ENCODE results near the gene EMILIN3.

The EMILIN3 gene

GRCh38 chr20:41392295-41392694 lies 25.7 kb upstream of the EMILIN3 start:
- no peak for DNase-seq (ENCODE audit: low read depth in 2 of 2)

GRCh38 chr20:41391587-41392001 lies 25.0 kb upstream of the EMILIN3 start:
- no peak for DNase-seq (ENCODE audit: low read depth in 2 of 2)

- no peak for DNase-seq (ENCODE audit: low read depth in 2 of 2)
Measured at GRCh38 chr20:41390889-41391288, 24.3 kb upstream of the EMILIN3 start.

GRCh38 chr20:41387444-41387851 lies 20.8 kb upstream of the EMILIN3 start:
- DNase-seq (ENCODE audit: low read depth in 2 of 2): no peak

GRCh38 chr20:41386502-41387427 lies 20.1 kb upstream of the EMILIN3 start:
- DNase-seq (ENCODE audit: low read depth in 2 of 2): no peak

GRCh38 chr20:41382791-41383305 lies 16.2 kb upstream of the EMILIN3 start:
- no peak for DNase-seq (ENCODE audit: low read depth in 2 of 2)

GRCh38 chr20:41380551-41381193 lies 14.1 kb upstream of the EMILIN3 start:
- DNase-seq (ENCODE audit: low read depth in 2 of 2): no peak

- DNase-seq (ENCODE audit: low read depth in 2 of 2): no peak
Measured at GRCh38 chr20:41379551-41379950, 12.9 kb upstream of the EMILIN3 start.

GRCh38 chr20:41377275-41377674 lies 10.7 kb upstream of the EMILIN3 start:
- DNase-seq (ENCODE audit: low read depth in 2 of 2): no peak

GRCh38 chr20:41376349-41376748 lies 9.7 kb upstream of the EMILIN3 start:
- DNase-seq (ENCODE audit: low read depth in 2 of 2): no peak

- DNase-seq (ENCODE audit: low read depth in 2 of 2): no peak
Measured at GRCh38 chr20:41375846-41376245, 9.2 kb upstream of the EMILIN3 start.

GRCh38 chr20:41373931-41374920 lies 7.6 kb upstream of the EMILIN3 start:
- no peak for DNase-seq (ENCODE audit: low read depth in 2 of 2)

- no peak for DNase-seq (ENCODE audit: low read depth in 2 of 2)
Measured at GRCh38 chr20:41373251-41373783, 6.7 kb upstream of the EMILIN3 start.

- DNase-seq (ENCODE audit: low read depth in 2 of 2): no peak
Measured at GRCh38 chr20:41371371-41371770, 4.8 kb upstream of the EMILIN3 start.

- DNase-seq (ENCODE audit: low read depth in 2 of 2): no peak
Measured at GRCh38 chr20:41370176-41370575, 3.6 kb upstream of the EMILIN3 start.

GRCh38 chr20:41369673-41370072 lies 3.1 kb upstream of the EMILIN3 start:
- no peak for DNase-seq (ENCODE audit: low read depth in 2 of 2)

- no peak for DNase-seq (ENCODE audit: low read depth in 2 of 2)
Measured at GRCh38 chr20:41367956-41368355, 1.3 kb upstream of the EMILIN3 start.

GRCh38 chr20:41367393-41367695 lies 726 bp upstream of the EMILIN3 start:
- no peak for DNase-seq (ENCODE audit: low read depth in 2 of 2)

- DNase-seq (ENCODE audit: low read depth in 2 of 2): no peak
Measured at GRCh38 chr20:41365777-41366545, 657 bp downstream of the EMILIN3 start.

GRCh38 chr20:41364967-41365765 lies 1.5 kb downstream of the EMILIN3 start:
- DNase-seq (ENCODE audit: low read depth in 2 of 2): no peak
